Muscle of arm (tissue), 12 donors: ENCODE results near the gene CTXND2. TPM values are rescaled to one million over a fixed set of nuclear protein-coding genes. Genes with fewer than 3 reads are reported as not detected.
"Not testable (repeated sequence)": the region's sequence is repeated elsewhere in the genome, so short reads cannot be mapped to it uniquely, and the experiment has no call there.

ENCODE experiments used
- DNase-seq: peaks from one replicate; pipeline ENCODE4 v3.0.0-alpha.2; 2013
- polyA plus RNA-seq, 12 donors: library from polyadenylated mRNA; unstranded; fragments of 120-200 nt; gene quantifications; one replicate each; pipeline ENCODE4 v1.2.1, GENCODE V29; 2013; ENCODE audit not compliant: insufficient read length in 12 of 12

Gene CTXND2
- polyA plus RNA-seq, 12 donors = not detected

DNA sequence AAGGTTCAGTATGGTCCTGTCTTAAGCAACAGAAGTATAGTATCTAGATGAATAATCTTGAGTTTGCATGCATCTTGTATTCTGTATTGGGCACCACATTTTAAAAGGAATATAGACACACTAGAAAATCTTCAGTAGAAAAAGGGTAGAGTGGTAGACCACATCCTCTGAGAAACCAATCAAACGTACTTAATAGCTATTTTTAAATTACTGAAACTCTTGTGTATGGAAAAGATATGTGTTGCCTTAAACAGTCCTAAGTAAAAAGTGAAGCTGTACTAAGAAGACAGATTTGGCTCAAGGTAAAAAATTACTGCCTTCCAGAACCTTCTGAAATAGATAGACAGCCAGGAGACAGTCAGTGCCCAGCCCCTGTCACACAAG lies 3.1 kb downstream of the CTXND2 start:
- no peak for DNase-seq

GRCh38 chr1:150893336-150893913 lies 6.5 kb downstream of the CTXND2 start:
- DNase-seq = no peak

GRCh38 chr1:150895618-150896017 lies 8.7 kb downstream of the CTXND2 start:
- DNase-seq = no peak

GRCh38 chr1:150899795-150900194 lies 12.9 kb downstream of the CTXND2 start:
- not testable (repeated sequence) for DNase-seq

DNA sequence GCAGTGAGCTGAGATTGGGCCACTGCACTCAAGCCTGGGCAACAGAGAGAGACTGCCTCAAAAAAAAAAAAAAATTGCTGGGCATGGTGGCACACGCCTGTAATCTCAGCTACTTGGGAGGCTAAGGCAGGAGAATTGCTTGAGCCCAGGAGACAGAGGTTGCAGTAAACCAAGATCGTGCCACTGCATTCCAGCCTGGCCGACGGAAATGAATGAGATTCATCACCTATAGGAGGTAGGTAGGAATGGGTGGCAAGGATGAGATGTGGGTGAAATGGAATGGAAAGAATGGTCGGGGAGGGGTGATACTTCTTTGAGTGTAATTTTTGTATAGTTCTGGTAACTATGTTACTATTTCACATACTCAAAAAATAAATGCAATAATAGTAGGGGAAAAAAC lies 15.4 kb downstream of the CTXND2 start:
- no peak for DNase-seq

DNA sequence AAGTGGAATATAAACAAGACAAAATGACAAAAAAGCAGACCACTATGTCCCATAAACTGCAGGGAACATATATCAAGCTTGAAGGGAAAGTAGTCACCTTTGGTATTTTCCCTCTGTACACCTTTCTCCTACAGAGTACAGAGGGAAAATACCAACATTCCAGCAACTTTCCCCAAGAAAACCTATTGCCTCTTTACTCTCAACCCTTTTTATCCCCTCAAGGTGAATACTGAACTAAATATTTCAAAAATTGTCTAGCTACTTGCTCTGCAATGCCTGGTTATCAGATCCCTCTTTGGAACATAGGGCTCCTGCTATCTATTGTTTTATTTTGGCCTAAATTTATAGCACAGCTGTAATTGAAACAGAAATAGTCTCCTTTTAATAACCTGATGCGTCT lies 15.8 kb downstream of the CTXND2 start:
- DNase-seq = no peak

GRCh38 chr1:150905301-150905700 lies 18.4 kb downstream of the CTXND2 start:
- no peak for DNase-seq

DNA sequence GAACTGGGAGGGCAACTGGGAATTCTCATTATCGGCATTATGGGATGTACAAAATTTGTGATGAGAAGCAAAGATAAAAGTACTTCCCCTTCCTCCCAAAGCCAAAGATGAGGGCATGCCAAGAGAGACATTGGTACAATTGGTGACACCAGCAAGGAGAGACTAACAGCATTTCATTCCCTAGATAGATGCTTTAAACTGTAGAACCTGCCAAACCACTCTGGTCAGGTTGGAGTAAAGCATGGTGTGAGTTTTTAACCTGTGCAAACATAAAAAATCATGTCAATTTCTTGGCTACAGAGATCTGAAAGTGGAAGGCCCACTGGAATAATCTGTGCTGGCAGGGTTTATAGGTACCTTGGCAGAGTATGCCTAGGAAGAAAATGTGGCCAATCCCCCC lies 19.4 kb downstream of the CTXND2 start:
- no peak for DNase-seq

- no peak for DNase-seq
Measured at GRCh38 chr1:150906813-150907212, 19.9 kb downstream of the CTXND2 start.

DNA sequence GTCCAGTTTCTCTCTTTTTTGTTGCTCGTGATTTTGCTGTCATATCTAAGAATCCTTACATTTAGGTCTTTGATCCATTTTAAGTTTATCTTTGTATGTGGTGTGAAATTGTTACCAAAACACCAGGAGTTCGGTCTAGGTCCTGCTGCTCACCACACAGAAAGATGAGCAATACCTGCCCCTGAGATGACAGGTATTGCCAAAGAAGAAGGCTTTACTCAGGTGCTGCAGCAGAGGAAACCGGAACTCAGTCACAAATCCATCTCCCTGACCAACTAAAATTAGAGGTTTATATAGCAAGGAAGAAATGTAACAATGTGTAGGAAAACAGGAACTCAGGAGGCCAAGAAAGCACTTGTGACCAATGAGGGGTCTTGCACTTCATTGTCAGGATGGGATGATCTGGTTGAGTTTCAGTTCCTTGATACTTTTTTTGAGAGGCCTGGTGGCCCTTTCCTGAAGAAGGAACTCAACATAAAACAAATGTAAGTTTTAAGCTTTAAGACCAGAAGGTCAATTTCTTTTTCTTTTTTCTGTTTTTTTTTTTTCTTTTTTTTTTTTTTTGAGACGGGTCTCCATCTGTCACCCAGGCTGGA lies 22.7 kb downstream of the CTXND2 start:
- no peak for DNase-seq

- DNase-seq = no peak
Measured at GRCh38 chr1:150912623-150913022, 25.7 kb downstream of the CTXND2 start.

DNA sequence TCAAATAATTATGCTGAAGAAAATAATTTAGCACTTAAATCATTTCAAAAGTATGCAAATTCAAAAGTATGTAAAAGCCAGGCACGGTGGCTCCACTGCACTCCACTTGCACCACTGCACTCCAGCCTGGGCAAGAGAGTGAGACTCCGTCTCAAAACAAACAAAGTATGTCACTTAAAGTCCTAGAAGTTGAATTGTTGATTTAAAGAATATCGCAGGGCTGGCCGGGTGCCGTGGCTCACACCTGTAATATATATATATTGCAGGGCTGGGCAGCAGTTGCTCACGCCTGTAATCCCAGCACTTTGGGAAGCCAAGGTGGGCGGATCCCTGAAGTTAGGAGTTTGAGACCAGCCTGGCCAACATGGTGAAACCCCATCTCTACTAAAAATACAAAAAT lies 30.5 kb downstream of the CTXND2 start:
- DNase-seq = no peak

DNA sequence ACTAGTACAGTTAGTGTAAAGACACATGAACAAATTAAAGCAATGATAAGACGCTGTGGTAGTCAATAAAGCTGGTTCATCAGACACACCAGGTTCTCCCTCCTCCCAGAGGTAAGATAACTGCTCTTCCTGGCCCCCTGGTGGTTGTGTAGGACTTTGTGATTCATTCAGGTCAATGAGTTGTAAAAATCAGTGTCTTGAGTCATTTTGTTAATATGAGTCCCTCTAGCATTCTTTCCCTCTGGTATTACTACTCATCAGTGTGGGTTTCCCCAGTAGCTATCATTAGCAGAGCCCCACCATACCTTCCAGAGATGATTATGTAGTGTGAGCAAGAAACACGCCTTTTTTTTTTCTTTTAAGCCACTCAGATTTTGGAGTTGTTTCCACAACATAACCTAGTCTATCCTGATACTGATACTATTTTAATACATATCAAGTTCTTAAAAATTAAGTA lies 35.6 kb downstream of the CTXND2 start:
- peak; percentile 39 for DNase-seq

GRCh38 chr1:150925080-150925479 lies 38.1 kb downstream of the CTXND2 start:
- no peak for DNase-seq

DNA sequence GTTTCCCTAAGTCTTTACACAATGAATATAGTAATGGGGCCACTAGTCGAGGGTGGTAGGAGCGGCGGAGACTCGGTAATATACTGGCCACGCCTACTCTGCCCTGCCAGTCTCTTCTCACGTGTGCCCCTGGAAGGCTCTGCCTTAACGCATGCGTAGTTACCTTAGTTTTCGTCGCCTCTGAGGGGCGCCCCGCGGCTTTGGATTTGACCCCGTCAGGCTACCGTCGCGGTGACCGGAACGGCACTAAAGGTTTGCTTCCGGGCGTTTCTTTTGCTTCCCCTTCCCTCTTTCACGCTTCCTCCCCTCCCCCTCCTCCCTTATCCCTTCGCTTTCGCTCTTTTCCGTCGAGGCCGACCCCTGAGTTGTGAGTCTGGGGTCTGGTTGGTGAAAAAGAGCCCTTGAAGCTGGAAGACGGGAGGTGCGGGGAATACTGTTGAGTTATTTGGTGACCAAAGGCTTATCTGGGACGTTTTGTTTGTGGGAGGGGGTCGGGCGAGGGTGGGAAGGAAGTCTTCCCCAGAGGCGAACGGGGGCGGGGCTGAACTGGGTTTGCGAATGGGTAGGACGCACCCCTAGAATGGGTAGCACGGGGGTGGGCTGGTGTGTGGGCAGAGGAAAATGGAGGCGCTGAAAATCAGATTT lies 39.3 kb downstream of the CTXND2 start, which contains the start of gene SETDB1:
SETDB1 (plus strand) TSS at position 267 of the 645 bp plus-strand sequence. CDS start 1,352 bp downstream, outside the sequence.
- peak; percentile 96 for DNase-seq

DNA sequence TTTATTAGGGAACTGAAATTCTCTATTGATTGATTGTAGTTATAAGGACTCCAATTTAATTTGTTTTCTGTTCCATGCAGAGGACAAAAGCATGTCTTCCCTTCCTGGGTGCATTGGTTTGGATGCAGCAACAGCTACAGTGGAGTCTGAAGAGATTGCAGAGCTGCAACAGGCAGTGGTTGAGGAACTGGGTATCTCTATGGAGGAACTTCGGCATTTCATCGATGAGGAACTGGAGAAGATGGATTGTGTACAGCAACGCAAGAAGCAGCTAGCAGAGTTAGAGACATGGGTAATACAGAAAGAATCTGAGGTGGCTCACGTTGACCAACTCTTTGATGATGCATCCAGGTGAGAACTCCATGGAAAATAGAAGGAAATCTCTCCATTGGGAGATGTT lies 40.7 kb downstream of the CTXND2 start:
- no peak for DNase-seq

DNA sequence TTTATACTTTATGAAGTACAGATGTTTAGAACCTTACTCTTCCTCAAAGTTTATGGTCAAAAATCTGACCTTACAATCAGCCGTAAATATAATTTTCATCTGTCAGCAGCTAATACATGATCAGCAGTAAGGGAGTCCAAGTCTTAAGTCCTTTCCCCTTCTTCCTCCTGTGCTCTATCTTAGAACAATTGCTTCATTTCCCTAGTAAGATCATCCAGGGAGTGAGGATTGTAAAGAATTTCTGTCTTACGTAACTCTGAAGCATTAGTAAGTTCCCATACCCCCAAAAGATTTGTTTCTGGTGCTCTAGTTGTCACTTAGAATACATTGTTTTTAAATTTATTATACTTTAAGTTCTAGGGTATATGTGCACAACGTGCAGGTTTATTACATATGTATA lies 41.4 kb downstream of the CTXND2 start:
- no peak for DNase-seq

DNA sequence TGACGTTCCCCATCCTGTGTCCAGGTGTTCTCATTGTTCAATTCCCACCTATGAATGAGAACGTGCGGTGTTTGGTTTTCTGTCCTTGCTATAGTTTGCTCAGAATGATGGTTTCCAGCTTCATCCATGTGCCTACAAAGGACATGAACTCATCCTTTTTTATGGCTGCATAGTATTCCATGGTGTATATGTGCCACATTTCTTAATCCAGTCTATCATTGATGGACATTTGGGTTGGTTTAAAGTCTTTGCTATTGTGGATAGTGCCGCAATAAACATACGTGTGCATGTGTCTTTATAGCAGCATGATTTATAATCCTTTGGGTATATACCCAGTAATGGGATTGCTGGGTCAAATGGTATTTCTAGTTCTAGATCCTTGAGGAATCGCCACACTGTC lies 41.8 kb downstream of the CTXND2 start:
- DNase-seq = not testable (repeated sequence)

GRCh38 chr1:150931773-150932172 lies 44.8 kb downstream of the CTXND2 start:
- DNase-seq = no peak

DNA sequence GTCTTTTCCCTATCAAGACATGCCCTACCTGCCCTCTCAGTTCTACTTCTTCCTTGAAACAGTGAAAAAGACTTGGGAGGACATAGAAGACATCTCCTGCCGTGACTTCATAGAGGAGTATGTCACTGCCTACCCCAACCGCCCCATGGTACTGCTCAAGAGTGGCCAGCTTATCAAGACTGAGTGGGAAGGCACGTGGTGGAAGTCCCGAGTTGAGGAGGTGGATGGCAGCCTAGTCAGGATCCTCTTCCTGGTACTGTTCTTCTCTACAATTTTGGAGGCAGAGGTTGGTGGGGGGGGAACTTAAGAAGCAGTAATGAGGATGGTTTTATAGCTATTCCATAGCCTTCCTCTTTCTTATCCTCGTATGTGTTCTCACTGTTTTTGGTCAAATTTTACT lies 57.9 kb downstream of the CTXND2 start:
- no peak for DNase-seq

DNA sequence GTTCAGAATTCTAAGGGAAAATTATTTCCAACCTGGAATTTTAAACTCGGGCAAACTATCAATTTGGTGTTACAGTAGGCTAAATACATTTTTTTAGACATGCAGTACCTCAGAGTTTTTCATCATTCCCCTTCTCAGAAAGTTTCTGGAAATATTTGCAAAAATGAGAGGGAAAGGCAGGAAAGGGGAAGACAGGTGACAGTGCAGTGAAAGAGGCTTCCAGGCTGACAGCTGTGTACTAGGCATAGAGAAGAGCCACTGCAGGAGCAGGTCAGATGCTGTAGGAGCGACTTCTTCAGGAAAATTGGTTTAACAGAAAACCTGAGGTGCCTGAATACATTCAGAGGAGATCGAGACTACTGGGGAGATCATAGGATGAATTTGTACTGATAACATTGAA lies 67.8 kb downstream of the CTXND2 start:
- no peak for DNase-seq

GRCh38 chr1:150955280-150955679 lies 68.3 kb downstream of the CTXND2 start:
- DNase-seq = no peak

GRCh38 chr1:150957666-150958065 lies 70.7 kb downstream of the CTXND2 start:
- no peak for DNase-seq
